T-helper 2 cell (primary cell): ENCODE results near the gene UBE2QL1.
A peak's percentile ranks its signal among the peaks of the same experiment; 100 is the strongest.

Experiments
- DNase-seq, 5 experiments: peaks; one replicate each; pipeline versions ENCODE4 v3.0.0 to v3.0.0-alpha.2; 2012 to 2022
- total RNA-seq, 2 donors: gene quantifications; one replicate each; lab custom pipeline; 2026; lab: John Stamatoyannopoulos, UW

Gene UBE2QL1, protein sequence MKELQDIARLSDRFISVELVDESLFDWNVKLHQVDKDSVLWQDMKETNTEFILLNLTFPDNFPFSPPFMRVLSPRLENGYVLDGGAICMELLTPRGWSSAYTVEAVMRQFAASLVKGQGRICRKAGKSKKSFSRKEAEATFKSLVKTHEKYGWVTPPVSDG
- 0 to 0.27 reads per million in 2 donors for total RNA-seq

DNA sequence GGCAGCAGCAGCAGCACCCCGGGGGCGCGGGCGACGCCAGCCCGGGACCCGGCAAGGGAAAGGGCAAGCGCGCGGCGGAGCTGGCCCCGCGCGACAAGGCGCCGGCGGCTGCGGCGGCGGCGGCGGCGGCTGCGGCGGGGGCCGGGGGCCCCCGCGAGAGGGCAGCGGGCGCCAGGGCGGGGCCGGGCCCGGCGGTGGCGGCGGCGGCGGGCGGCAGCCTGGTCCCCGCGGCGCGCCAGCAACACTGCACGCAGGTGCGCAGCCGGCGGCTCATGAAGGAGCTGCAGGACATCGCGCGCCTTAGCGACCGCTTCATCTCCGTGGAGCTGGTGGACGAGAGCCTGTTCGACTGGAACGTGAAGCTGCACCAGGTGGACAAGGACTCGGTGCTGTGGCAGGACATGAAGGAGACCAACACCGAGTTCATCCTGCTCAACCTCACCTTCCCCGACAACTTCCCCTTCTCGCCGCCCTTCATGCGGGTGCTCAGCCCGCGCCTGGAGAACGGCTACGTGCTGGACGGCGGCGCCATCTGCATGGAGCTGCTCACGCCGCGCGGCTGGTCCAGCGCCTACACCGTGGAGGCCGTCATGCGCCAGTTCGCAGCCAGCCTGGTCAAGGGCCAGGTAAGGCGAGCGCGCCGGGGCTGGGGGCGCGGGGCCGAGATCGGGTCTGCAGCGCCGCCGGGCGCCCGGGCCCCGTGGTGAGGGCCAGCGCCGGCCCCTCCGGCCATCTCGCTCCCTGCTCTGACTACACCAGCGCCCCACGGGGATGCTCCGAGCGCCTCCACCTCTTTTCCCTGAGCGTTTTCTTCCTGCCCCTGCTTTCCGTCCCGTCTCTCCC, at the start of gene UBE2QL1:
TSS of gene UBE2QL1 (plus strand) at position 238 of the 843 bp plus-strand sequence. CDS start at position 273, 35 bp downstream.
- peak in 1 of 5 experiments; percentile 22 for DNase-seq

DNA sequence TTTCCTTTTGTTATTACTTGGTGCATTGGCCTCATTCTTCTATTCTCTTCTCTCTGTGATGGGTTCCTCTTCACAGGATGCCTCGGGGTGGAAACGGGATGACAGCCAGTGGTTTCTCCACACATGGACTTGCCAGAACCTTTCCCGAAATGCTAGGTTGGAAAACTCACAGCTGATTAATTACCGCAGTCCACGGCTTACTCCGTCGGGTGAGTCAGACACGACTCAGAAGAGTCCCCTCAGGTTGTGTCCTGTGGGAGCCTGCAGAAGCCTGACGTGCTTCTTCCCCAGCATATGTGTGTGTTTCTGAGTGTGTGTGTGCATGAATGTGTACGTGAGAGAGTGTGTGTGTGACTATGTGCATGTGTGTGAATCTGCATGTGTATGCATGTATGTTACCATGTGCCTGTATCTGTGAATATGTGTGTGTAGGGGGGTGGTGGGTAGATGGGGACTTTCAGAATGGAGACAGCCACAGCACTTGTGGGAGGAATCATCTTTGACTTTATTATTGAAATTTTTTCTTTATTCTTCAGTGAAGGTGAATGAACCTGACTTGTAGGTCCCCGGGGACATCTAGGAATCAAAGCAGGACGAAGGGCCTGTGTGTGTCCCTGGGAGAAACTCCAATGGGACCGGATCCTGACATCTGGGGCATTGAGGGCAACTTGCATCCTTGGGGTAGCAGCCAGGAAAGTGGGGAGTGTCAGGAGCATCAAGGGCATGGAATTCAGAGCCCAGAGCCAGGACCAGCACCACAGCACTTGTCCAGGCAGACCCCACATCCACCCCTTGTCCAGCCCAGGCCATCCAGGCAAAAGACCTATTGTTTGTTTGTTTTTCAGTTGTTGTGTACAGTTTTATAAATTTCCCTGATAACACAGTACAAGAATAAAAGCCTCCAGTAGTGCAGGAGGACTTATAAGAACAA, 48.4 kb upstream of the UBE2QL1 start:
- no peak for DNase-seq

- no peak for DNase-seq
These were observed 47.2 kb upstream of the UBE2QL1 start for GRCh38 chr5:6401410-6401809.

GRCh38 chr5:6402939-6403338, 45.7 kb upstream of the UBE2QL1 start:
- DNase-seq: peak in 1 of 5 experiments; percentile 12

DNA sequence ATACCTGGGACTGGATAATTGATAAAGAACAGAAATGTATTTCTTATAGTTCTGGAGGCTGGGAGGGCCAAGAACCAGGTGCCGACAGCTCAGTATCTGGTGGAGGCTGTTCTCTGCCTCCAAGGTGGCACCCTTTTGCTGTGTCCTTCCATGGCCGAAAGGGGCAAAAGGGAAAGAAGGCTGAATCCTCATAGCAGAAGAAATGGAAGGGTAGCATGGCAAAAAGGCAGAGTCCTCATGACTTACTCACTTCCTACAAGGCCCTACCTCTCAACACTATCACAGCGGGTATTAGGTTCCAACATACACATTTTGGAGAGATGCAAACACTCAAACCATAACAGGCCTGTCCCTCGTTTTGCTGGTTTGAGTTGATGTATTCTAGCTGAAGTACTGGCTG, 45.2 kb upstream of the UBE2QL1 start:
- DNase-seq: no peak

DNA sequence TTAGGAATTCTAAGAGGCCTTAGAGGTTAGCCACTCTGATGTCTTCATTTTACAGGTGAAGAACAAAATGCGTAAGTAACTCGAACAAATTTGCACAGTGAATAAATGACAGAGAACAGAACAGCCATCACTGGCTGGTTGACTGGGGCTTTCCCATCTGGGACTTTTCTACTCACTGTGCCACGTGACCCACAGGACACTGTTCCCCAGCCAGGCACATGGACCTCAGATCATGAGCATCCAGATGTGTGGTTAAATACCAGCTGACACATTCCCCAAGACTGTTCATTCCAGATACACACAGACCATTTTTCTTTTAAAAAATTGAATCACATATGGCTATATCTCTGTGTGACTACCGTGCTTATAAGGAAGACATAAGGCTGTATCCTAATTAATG, 44.5 kb upstream of the UBE2QL1 start:
- no peak for DNase-seq

DNA sequence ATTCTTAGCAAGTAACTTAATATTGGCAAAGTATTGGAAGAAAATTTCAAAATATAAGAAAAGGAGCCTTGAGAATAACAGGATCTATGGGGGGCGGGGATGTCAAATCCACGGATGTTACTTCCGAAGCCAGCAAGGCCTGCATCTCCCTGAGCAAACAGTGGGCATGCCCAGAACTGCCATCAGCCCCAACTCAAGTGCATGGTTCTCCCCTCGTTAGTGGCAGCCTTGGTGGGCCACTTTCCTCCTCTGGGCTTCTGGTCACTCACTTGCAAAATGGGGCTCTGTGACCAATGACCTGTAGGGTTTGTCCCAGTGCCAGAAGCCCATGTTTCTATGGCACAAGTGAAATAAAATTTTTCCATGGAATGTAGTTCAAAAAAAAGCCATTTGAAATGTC, 43.1 kb upstream of the UBE2QL1 start:
- DNase-seq: no peak

DNA sequence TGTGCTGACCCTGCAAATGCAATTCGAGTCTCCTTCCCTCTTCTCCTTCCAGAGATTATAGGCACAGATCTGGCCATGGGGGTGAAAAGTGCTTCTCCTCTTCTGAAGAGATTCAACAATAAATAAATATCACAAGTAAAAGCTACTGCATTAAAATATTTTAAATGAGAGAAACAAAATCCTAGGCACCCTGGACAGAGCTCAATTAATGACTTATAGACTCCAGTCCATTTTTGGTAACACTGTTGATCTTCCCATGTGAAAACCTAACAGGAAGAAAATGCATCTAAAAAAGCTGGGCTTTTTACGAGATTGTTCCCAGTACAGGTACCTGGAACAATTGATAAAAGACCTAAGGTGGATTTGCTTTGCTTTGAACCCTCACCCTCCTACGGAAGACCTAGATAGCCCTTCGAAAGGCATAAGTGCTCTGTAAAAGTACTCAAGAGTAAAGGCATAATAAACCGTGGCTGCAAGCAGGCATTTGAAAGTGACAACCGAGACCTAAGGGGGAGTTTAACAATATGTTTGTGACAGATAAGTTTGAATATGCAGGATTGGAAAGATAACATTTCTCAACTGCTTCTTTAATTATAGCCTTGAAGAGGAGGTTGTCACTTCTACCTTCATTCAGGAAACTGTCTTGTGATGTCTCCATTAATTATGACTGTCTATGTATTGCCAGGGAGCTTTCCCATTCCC, 41.0 kb upstream of the UBE2QL1 start:
- DNase-seq: no peak

GRCh38 chr5:6408260-6408596, 40.4 kb upstream of the UBE2QL1 start:
- no peak for DNase-seq

DNA sequence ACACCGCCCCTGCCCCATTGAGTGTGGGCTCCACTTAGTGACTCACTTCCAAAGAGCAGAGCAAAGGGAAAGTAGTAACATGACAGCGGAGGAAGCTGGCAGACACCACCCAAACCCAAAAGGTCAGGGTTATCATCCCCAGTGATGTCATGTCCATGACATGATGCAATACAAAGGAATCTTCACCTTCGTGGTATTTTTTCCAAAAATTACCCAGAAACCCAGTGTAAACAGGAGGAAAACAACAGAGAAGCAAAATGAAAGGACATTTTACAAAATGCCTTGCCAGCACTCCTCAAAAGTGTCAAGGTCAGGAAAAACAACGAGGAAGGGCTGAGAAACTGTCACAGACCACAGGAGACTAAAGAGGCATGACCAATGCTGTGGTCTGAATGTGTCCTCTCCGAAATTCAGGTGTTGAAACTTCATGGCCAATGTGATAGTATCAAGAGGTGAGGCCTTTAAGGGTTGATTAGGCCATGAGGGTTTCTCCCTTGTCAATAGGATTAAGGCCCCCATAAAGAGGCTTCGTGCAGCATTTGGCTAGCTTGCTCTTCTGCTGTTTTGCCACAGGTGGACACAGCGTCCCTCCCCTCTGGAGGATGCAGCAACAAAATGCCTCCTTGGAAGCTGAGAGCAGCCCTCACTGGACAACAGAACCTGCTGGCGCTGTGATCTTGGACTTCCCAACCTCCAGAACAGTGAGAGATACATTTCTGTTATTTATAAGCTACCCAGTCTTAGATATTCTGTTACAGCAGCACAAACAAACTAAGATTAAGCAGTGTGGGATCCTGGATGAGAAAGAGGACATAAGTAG, 39.8 kb upstream of the UBE2QL1 start:
- no peak for DNase-seq

DNA sequence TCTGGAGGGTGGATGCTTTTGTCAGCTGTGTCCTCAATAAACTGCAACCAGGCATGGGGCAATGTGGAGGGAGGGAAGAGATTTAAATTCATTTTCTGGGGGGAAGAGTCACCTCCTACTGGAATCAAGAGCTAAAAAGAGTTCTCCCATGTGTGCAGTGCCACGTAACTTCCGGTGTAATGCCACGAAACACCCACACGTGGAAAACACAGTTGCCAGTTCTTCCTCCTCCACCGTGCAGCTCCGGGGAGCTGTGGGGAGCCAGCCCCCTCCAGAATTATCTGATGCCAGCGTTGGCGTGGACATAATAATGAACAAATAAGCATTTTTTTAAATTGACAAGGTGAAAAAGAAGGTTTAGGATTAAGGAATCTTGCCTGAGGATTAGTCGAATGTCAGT, 38.2 kb upstream of the UBE2QL1 start:
- DNase-seq: no peak

DNA sequence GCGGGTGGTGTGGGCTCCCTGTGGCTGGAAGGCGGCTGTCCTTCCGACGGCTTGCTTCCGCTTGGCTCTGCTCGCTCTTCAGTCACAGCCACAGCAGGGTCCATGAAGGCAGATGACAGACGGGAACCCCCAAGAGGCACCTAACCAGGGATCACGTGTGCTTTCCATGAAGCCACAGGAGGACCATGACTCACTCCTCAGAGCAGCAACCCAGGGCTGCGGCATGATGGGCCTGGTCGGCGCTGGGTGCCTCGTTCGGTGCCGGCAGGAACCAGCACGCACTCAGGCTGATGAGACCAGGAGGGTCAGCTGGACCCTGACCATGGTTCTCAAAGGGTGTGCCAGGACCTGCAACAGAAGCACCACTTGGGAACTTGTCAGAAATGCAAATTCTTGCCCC, 37.5 kb upstream of the UBE2QL1 start:
- DNase-seq: no peak

GRCh38 chr5:6412811-6413210, 35.8 kb upstream of the UBE2QL1 start:
- no peak for DNase-seq

- no peak for DNase-seq
These were observed 31.0 kb upstream of the UBE2QL1 start for GRCh38 chr5:6417657-6418056.

DNA sequence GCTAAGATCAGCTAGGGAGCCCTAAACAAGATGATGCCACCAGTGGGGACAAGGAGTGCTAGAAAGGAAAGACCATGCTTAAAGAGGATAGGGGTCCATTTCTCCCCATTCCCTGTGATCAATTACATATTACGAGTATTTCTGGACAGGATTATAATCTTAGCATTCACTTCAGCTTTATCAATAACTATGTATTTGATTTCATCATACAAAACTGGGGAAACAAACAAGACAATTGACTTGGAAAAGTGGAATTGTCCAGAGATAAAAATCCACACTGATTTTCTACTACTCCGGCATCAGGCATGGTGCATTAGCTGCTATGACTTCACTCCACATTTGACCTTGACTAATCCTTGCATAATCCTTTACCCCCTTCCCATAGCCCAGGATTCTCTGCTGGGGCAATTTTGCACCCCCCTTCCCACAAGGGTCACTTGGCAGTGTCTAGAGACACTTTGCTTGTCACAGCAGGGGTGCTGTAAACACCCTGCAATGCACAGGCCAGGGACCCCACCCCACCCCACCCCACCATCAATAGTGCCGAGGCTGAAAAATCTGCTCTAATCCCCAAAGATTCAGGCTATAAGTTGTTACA, 29.9 kb upstream of the UBE2QL1 start:
- no peak for DNase-seq

GRCh38 chr5:6419340-6419852, 29.3 kb upstream of the UBE2QL1 start:
- DNase-seq: no peak

GRCh38 chr5:6423327-6424109, 25.1 kb upstream of the UBE2QL1 start:
- no peak for DNase-seq

- no peak for DNase-seq
These were observed 24.5 kb upstream of the UBE2QL1 start for GRCh38 chr5:6424110-6424659.

DNA sequence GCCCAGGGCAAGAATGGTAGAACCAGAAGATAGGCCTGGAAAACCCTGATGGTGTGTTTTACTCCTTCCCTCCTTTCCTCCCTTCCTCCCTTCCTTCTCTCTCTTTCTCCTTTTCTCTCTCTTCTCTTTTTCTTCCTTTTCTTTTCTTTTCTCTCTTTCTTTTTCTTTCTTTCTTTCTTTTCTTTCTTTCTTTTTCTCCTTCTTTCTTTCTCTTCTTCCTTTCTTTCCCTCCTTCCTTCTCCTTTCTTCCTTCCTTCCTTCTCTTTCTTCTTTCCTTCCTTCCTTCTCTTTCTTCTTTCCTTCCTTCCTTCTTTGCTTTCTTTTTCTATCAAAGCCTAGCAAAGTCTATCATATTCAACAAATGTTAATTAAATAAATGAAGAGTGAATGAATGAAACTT, 24.0 kb upstream of the UBE2QL1 start:
- DNase-seq: no peak

- DNase-seq: no peak
These were observed 21.0 kb upstream of the UBE2QL1 start for GRCh38 chr5:6427694-6428093.
